ENCODE data around the gene TENM4.

- TF ChIP-seq, protein P1, sequence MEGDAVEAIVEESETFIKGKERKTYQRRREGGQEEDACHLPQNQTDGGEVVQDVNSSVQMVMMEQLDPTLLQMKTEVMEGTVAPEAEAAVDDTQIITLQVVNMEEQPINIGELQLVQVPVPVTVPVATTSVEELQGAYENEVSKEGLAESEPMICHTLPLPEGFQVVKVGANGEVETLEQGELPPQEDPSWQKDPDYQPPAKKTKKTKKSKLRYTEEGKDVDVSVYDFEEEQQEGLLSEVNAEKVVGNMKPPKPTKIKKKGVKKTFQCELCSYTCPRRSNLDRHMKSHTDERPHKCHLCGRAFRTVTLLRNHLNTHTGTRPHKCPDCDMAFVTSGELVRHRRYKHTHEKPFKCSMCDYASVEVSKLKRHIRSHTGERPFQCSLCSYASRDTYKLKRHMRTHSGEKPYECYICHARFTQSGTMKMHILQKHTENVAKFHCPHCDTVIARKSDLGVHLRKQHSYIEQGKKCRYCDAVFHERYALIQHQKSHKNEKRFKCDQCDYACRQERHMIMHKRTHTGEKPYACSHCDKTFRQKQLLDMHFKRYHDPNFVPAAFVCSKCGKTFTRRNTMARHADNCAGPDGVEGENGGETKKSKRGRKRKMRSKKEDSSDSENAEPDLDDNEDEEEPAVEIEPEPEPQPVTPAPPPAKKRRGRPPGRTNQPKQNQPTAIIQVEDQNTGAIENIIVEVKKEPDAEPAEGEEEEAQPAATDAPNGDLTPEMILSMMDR (IDR thresholded peaks at IDR 0.05 in 4 of 5, conservative IDR thresholded peaks at IDR 0.05 in 1 of 5), result no peak
- no peak for TF ChIP-seq POLR2A (IDR thresholded peaks at IDR 0.05)
Observed at GRCh38 chr11:79189601-79190000, 251.2 kb downstream of the TENM4 start.

Measured in gastrocnemius medialis (tissue), 4 donors.